Tongue (tissue), 2 donors: ENCODE results near the gene LYPD6B. TPM values are rescaled to one million over a fixed set of nuclear protein-coding genes. Genes with fewer than 3 reads are reported as not detected.
A peak's percentile ranks its signal among the peaks of the same experiment; 100 is the strongest.

Experiments
- DNase-seq: peaks from one replicate; pipeline ENCODE4 v3.0.0-alpha.2; 2015
- total RNA-seq: library from RNA; depleted of rRNA; stranded (reverse); fragments of >200 nt; gene quantifications from one replicate; pipeline ENCODE4 v1.2.3, GENCODE V29; 2014

Gene LYPD6B
- total RNA-seq, 1 donor from 2014 or later = 1.7 TPM

- no peak for DNase-seq
Measured at GRCh38 chr2:149041482-149041881, 3.0 kb downstream of the LYPD6B start.

GRCh38 chr2:149042881-149043280 lies 4.4 kb downstream of the LYPD6B start:
- DNase-seq = no peak

- no peak for DNase-seq
Measured at GRCh38 chr2:149044500-149044899, 6.0 kb downstream of the LYPD6B start.

GRCh38 chr2:149047118-149047517 lies 8.6 kb downstream of the LYPD6B start:
- no peak for DNase-seq

- no peak for DNase-seq
Measured at GRCh38 chr2:149049142-149049541, 10.6 kb downstream of the LYPD6B start.

- DNase-seq = no peak
Measured at GRCh38 chr2:149050188-149050587, 11.7 kb downstream of the LYPD6B start.

- DNase-seq = no peak
Measured at GRCh38 chr2:149055751-149056150, 17.3 kb downstream of the LYPD6B start.

GRCh38 chr2:149056541-149057255 lies 18.2 kb downstream of the LYPD6B start:
- no peak for DNase-seq

- no peak for DNase-seq
Measured at GRCh38 chr2:149057401-149057800, 18.9 kb downstream of the LYPD6B start.

- DNase-seq = no peak
Measured at GRCh38 chr2:149058936-149059335, 20.4 kb downstream of the LYPD6B start.

GRCh38 chr2:149059822-149060221 lies 21.3 kb downstream of the LYPD6B start:
- no peak for DNase-seq

- no peak for DNase-seq
Measured at GRCh38 chr2:149061133-149061745, 22.7 kb downstream of the LYPD6B start.

GRCh38 chr2:149062531-149062930 lies 24.0 kb downstream of the LYPD6B start:
- DNase-seq = no peak

GRCh38 chr2:149063177-149063576 lies 24.7 kb downstream of the LYPD6B start:
- no peak for DNase-seq

GRCh38 chr2:149064365-149064841 lies 25.9 kb downstream of the LYPD6B start:
- no peak for DNase-seq

- DNase-seq = no peak
Measured at GRCh38 chr2:149064856-149065630, 26.5 kb downstream of the LYPD6B start.

GRCh38 chr2:149068225-149068995 lies 29.9 kb downstream of the LYPD6B start:
- DNase-seq = no peak

- DNase-seq = no peak
Measured at GRCh38 chr2:149068996-149069888, 30.7 kb downstream of the LYPD6B start.

GRCh38 chr2:149070681-149071320 lies 32.3 kb downstream of the LYPD6B start:
- DNase-seq = no peak

GRCh38 chr2:149075105-149075504 lies 36.6 kb downstream of the LYPD6B start:
- DNase-seq = no peak

- DNase-seq = peak; percentile 41
Measured at GRCh38 chr2:149075853-149076252, 37.4 kb downstream of the LYPD6B start.
